Activated CD8-positive, alpha-beta memory T cell treated with anti-CD3 and anti-CD28 coated beads, Interleukin-2, amount 10 ng/mL, durations not matched to agents 7 days and 5 days (primary cell): ENCODE measurements around the gene SH3GLB2. TPM values are rescaled to one million over a fixed set of nuclear protein-coding genes. Genes with fewer than 3 reads are reported as not detected.
"Not testable (repeated sequence)": the region's sequence is repeated elsewhere in the genome, so short reads cannot be mapped to it uniquely, and the experiment has no call there.

Experiments
- ATAC-seq: fragments of 150-1000 bp; cut with Tn5 transposase; one replicate; pipeline ENCODE4 v1.10.0; 2021; ENCODE audit warnings: moderate library complexity
- CTCF ChIA-PET: fragments of 350-600 bp; sonication (Branson Sonifier 250); formaldehyde crosslinking; loops from one replicate; lab custom pipeline; 2021; ENCODE audit warnings: antibody characterized with exemption; lab: Charles Lee
- DNase-seq: peaks from one replicate; pipeline ENCODE4 v3.0.0-alpha.2; 2020
- H3K27ac Mint-ChIP-seq: one replicate; pipeline ENCODE4 v1.8.0; 2021; ENCODE audit warnings: mild to moderate bottlenecking, mixed read lengths
- H3K27me3 Mint-ChIP-seq: one replicate; pipeline ENCODE4 v1.8.0; 2021; ENCODE audit warnings: mixed read lengths
- H3K36me3 Mint-ChIP-seq: one replicate; pipeline ENCODE4 v1.8.0; 2021; ENCODE audit warnings: mild to moderate bottlenecking, mixed read lengths
- H3K4me1 Mint-ChIP-seq: one replicate; pipeline ENCODE4 v1.8.0; 2021; ENCODE audit warnings: mixed read lengths
- H3K4me3 Mint-ChIP-seq: one replicate; pipeline ENCODE4 v1.8.0; 2021; ENCODE audit warnings: mild to moderate bottlenecking, moderate library complexity, mixed read lengths
- H3K9me3 Mint-ChIP-seq: one replicate; pipeline ENCODE4 v1.8.0; 2022; ENCODE audit warnings: low read depth, mixed read lengths
- total RNA-seq, 2 experiments: library from RNA; stranded (reverse); gene quantifications; one replicate each; pipeline ENCODE4 v1.2.3, GENCODE V29; 2021

Gene SH3GLB2
- total RNA-seq, 2 experiments from 2014 or later: 76.8 to 93.4 TPM

- CTCF ChIA-PET: interaction anchor here (0.6 to 1.5 kb wide), 4 partner anchors 9 to 111 kb away, joined by 3 to 5 read pairs (median 3); no protein-coding TSS in a partner anchor
- Mint-ChIP-seq H3K9me3 (no peaks in the 10 kb centered on the region), H3K27me3 (no peaks in the 10 kb centered on the region), H3K36me3 (peaks cover 7% of the 10 kb centered on the region), H3K4me3 (no peak overlapping the region), H3K4me1 (no peaks in the 10 kb centered on the region), H3K27ac (no peak overlapping the region)
- ATAC-seq (no peak), DNase-seq (no peak)
Observed at GRCh38 chr9:129008469-129008965, 19.6 kb downstream of the SH3GLB2 start.

- CTCF ChIA-PET: interaction anchor here (0.6 to 1.5 kb wide), 5 partner anchors 15 to 617 kb away, joined by 3 to 4 read pairs (median 4); no protein-coding TSS in a partner anchor
- peaks cover 13% of the 10 kb centered on the region for H3K36me3 Mint-ChIP-seq
- H3K27me3 Mint-ChIP-seq: no peaks in the 10 kb centered on the region
- H3K27ac Mint-ChIP-seq: peak overlapping the region; percentile 5
- ATAC-seq (no peak), DNase-seq (no peak)
- H3K9me3 Mint-ChIP-seq: no peaks in the 10 kb centered on the region
- no peaks in the 10 kb centered on the region for H3K4me1 Mint-ChIP-seq
- H3K4me3 Mint-ChIP-seq: no peak overlapping the region
Observed at GRCh38 chr9:129007766-129008468, 20.2 kb downstream of the SH3GLB2 start.

GRCh38 chr9:129007035-129007765 is 20.9 kb downstream of the SH3GLB2 start:
- H3K4me3 Mint-ChIP-seq: no peak overlapping the region
- DNase-seq (no peak), ATAC-seq (no peak)
- no peaks in the 10 kb centered on the region for H3K9me3 Mint-ChIP-seq
- H3K36me3 Mint-ChIP-seq: peaks cover 18% of the 10 kb centered on the region
- H3K27ac Mint-ChIP-seq: no peak overlapping the region
- H3K27me3 Mint-ChIP-seq: no peaks in the 10 kb centered on the region
- no peaks in the 10 kb centered on the region for H3K4me1 Mint-ChIP-seq
- CTCF ChIA-PET: interaction anchor here (0.6 to 1.5 kb wide), 5 partner anchors 17 to 618 kb away, joined by 3 to 4 read pairs (median 4); no protein-coding TSS in a partner anchor

GRCh38 chr9:129006328-129007034 is 21.6 kb downstream of the SH3GLB2 start:
- no peaks in the 10 kb centered on the region for H3K4me1 Mint-ChIP-seq
- CTCF ChIA-PET: interaction anchor here (1.2 to 2.5 kb wide), 3 partner anchors 17 to 25 kb away, joined by 4 to 7 read pairs (median 4); no protein-coding TSS in a partner anchor
- H3K36me3 Mint-ChIP-seq: peaks cover 24% of the 10 kb centered on the region
- DNase-seq (peak; percentile 57), ATAC-seq (peak; percentile 78)
- no peaks in the 10 kb centered on the region for H3K27me3 Mint-ChIP-seq
- H3K27ac Mint-ChIP-seq: peak overlapping the region; percentile 28
- no peaks in the 10 kb centered on the region for H3K9me3 Mint-ChIP-seq
- H3K4me3 Mint-ChIP-seq: no peak overlapping the region

- Mint-ChIP-seq H3K27ac (no peak overlapping the region), H3K27me3 (no peaks in the 10 kb centered on the region), H3K4me1 (no peaks in the 10 kb centered on the region), H3K9me3 (no peaks in the 10 kb centered on the region), H3K4me3 (no peak overlapping the region), H3K36me3 (peaks cover 30% of the 10 kb centered on the region)
- ATAC-seq (no peak), DNase-seq (no peak)
- CTCF ChIA-PET: interaction anchor here (2.5 kb wide), 1 partner anchor 18 kb away, joined by 7 read pairs; no protein-coding TSS in a partner anchor
Observed at GRCh38 chr9:129005336-129005997, 22.7 kb downstream of the SH3GLB2 start.

- not testable (repeated sequence) for DNase-seq, H3K4me3 Mint-ChIP-seq, H3K4me1 Mint-ChIP-seq, H3K9me3 Mint-ChIP-seq, H3K27me3 Mint-ChIP-seq, ATAC-seq, H3K27ac Mint-ChIP-seq
- peaks cover 38% of the 10 kb centered on the region for H3K36me3 Mint-ChIP-seq
- CTCF ChIA-PET: interaction anchor here (0.7 to 2.5 kb wide), 2 partner anchors 19 to 136 kb away, joined by 3 to 7 read pairs; no protein-coding TSS in a partner anchor
Observed at GRCh38 chr9:129004173-129004572, 24.0 kb downstream of the SH3GLB2 start.

GRCh38 chr9:129002992-129003391 is 25.1 kb downstream of the SH3GLB2 start:
- DNase-seq (no peak), ATAC-seq (no peak)
- H3K36me3 Mint-ChIP-seq: peaks cover 43% of the 10 kb centered on the region
- no peak overlapping the region for H3K4me3 Mint-ChIP-seq
- no peak overlapping the region for H3K27ac Mint-ChIP-seq
- CTCF ChIA-PET: interaction anchor here (1.2 kb wide), 1 partner anchor 185 kb away, joined by 4 read pairs; the partner anchor contains the start of gene ENDOG
- no peaks in the 10 kb centered on the region for H3K4me1 Mint-ChIP-seq
- H3K9me3 Mint-ChIP-seq: no peaks in the 10 kb centered on the region
- H3K27me3 Mint-ChIP-seq: no peaks in the 10 kb centered on the region

- H3K27me3 Mint-ChIP-seq: no peaks in the 10 kb centered on the region
- H3K4me1 Mint-ChIP-seq: no peaks in the 10 kb centered on the region
- H3K4me3 Mint-ChIP-seq: no peak overlapping the region
- H3K9me3 Mint-ChIP-seq: no peaks in the 10 kb centered on the region
- no peak overlapping the region for H3K27ac Mint-ChIP-seq
- DNase-seq (no peak), ATAC-seq (no peak)
- peaks cover 50% of the 10 kb centered on the region for H3K36me3 Mint-ChIP-seq
- CTCF ChIA-PET: no interaction called here
Observed at GRCh38 chr9:129001504-129002325, 26.4 kb downstream of the SH3GLB2 start.

- H3K27me3 Mint-ChIP-seq: no peaks in the 10 kb centered on the region
- no peak for DNase-seq
- ATAC-seq: no peak
- no peaks in the 10 kb centered on the region for H3K9me3 Mint-ChIP-seq
- H3K4me3 Mint-ChIP-seq: no peak overlapping the region
- CTCF ChIA-PET: no interaction called here
- H3K27ac Mint-ChIP-seq: no peak overlapping the region
- peaks cover 58% of the 10 kb centered on the region for H3K36me3 Mint-ChIP-seq
- no peaks in the 10 kb centered on the region for H3K4me1 Mint-ChIP-seq
Observed at GRCh38 chr9:128999581-129000206, 28.4 kb downstream of the SH3GLB2 start.

GRCh38 chr9:128998462-128998861 is 29.7 kb downstream of the SH3GLB2 start:
- H3K27ac Mint-ChIP-seq: no peak overlapping the region
- no peak for ATAC-seq
- CTCF ChIA-PET: interaction anchor here (1.5 to 1.9 kb wide), 2 partner anchors 30 to 180 kb away, joined by 4 read pairs; partner anchors contain the start of genes ENDOG and SH3GLB2

GRCh38 chr9:128995791-128996190 is 32.3 kb downstream of the SH3GLB2 start:
- ATAC-seq (no peak), DNase-seq (no peak)
- H3K4me3 Mint-ChIP-seq: no peak overlapping the region
- CTCF ChIA-PET: no interaction called here
- no peak overlapping the region for H3K27ac Mint-ChIP-seq
- H3K4me1 Mint-ChIP-seq: peaks cover 1% of the 10 kb centered on the region
- H3K36me3 Mint-ChIP-seq: peaks cover 54% of the 10 kb centered on the region
- no peaks in the 10 kb centered on the region for H3K9me3 Mint-ChIP-seq
- H3K27me3 Mint-ChIP-seq: no peaks in the 10 kb centered on the region

More at GRCh38 chr9:128998462-128998861, 29.7 kb downstream of the SH3GLB2 start:
- Mint-ChIP-seq H3K27me3 (no peaks in the 10 kb centered on the region), H3K4me3 (no peak overlapping the region), H3K9me3 (no peaks in the 10 kb centered on the region), H3K36me3 (peaks cover 66% of the 10 kb centered on the region), H3K4me1 (no peaks in the 10 kb centered on the region)
- DNase-seq: no peak
